SK-N-MC (cell line): ENCODE measurements around the gene ACRV1.
"Not testable (repeated sequence)": the region's sequence is repeated elsewhere in the genome, so short reads cannot be mapped to it uniquely, and the experiment has no call there.

Experiments used
- DNase-seq: peaks from one replicate; pipeline ENCODE4 v3.0.0-alpha.2; 2011; ENCODE audit warnings: low read depth, low spot score
- H3K27ac ChIP-seq: fragments of 200-600 bp; sonication (generic); 2 replicates; pipeline ENCODE4 v1.5.1; 2016; ENCODE audit warnings: mixed run types
- H3K36me3 ChIP-seq: fragments of 200-600 bp; sonication (generic); 2 replicates; pipeline ENCODE4 v1.6.1; 2017; ENCODE audit warnings: antibody characterized with exemption, low read length, mixed read lengths; ENCODE audit not compliant: insufficient read depth
- H3K4me3 ChIP-seq: fragments of 200-600 bp; sonication (generic); 2 replicates; pipeline ENCODE4 v1.5.1; 2016
- H3K9ac ChIP-seq: fragments of 200-600 bp; sonication (generic); 2 replicates; pipeline ENCODE4 v1.8.0; 2017; ENCODE audit warnings: mixed run types, mixed read lengths; ENCODE audit not compliant: insufficient read length
- H3K9me3 ChIP-seq: fragments of 200-600 bp; sonication (generic); 2 replicates; pipeline ENCODE4 v1.6.1; 2017; ENCODE audit warnings: low read depth, mild to moderate bottlenecking, antibody characterized with exemption, low read length, moderate library complexity, mixed read lengths
- EZH2 ChIP-seq: fragments of 200-600 bp; sonication (generic); IDR thresholded peaks from one replicate; pipeline ENCODE4 v1.6.1; 2017; ENCODE audit warnings: antibody characterized with exemption
- FOXP2 ChIP-seq: optimal IDR thresholded peaks from 2 replicates; pipeline ENCODE3; 2011; ENCODE audit warnings: mild to moderate bottlenecking, moderate library complexity; ENCODE audit not compliant: insufficient read depth; ENCODE audit errors: extremely low read length, control extremely low read depth
- POLR2AphosphoS5 ChIP-seq: IDR thresholded peaks from 2 replicates; pipeline ENCODE4 v1.6.1; 2012; ENCODE audit warnings: mild to moderate bottlenecking, low read depth, low read length, borderline replicate concordance

The ACRV1 gene

GRCh38 chr11:125680747-125681146 lies at the start of gene ACRV1:
ACRV1 (minus strand) TSS chr11:125680847; CDS start chr11:125680780, 67 bp downstream.
- H3K36me3 ChIP-seq: peaks cover 22% of the 10 kb centered on the region
- DNase-seq: no peak
- no peak within 1 kb of the TSS for H3K4me3 ChIP-seq
- H3K9me3 ChIP-seq: no peaks in the 10 kb centered on the region
- TF ChIP-seq EZH2: no peak
- H3K9ac ChIP-seq: no peak within 1 kb of the TSS
- H3K27ac ChIP-seq: no peak within 1 kb of the TSS

- Histone ChIP-seq H3K9ac (no peak overlapping the region), H3K36me3 (no peaks in the 10 kb centered on the region), H3K4me3 (no peak overlapping the region), H3K9me3 (no peaks in the 10 kb centered on the region), H3K27ac (no peak overlapping the region)
- DNase-seq: no peak
- no peak for TF ChIP-seq FOXP2
- no peak for TF ChIP-seq POLR2AphosphoS5
- no peak for TF ChIP-seq EZH2
These were observed 48.3 kb upstream of the ACRV1 start for GRCh38 chr11:125728969-125729368.

DNA sequence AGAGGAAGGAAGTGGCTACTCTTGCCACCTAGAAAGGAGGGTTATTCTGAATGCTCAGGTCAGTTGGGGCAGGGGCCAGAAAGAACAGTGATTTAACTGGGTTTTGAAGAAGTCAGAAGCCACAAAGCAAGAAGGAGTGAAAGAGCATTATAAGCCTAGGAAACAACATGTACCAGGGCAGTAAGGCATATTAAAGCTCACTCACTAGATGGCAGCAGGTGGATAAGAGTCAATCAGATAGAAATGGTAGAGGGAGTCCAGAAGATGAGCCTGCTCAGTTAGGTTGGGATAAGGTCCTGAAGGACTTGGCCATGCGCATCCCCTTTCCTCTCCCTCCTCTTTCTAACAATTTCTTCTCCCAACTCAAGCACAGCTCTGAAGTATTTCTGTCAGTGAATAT lies 43.5 kb upstream of the ACRV1 start:
- no peak for DNase-seq
- H3K27ac ChIP-seq: no peak overlapping the region

DNA sequence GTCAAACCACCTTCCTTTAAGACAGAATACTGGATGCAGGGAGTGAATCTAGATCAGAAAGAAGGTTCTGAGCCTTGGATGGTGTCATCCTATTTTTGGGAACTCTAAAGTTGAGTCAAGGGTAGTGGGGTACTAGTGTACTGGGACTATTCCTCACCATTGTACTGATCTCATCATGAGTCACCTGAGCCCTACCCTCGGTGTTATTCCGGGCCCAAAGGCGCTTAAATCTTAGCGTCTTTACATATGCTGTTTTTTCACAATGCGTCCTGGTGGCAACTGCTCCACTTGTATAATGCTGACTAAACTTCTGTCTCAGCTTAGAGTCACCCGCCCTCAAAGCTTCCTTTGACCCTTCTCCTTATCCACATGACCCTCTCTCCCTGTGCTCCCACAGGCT lies 40.1 kb upstream of the ACRV1 start:
- TF ChIP-seq EZH2 (no peak), POLR2AphosphoS5 (no peak), FOXP2 (no peak)
- Histone ChIP-seq H3K9me3 (no peaks in the 10 kb centered on the region), H3K4me3 (no peak overlapping the region), H3K9ac (no peak overlapping the region), H3K36me3 (no peaks in the 10 kb centered on the region), H3K27ac (no peak overlapping the region)
- no peak for DNase-seq

More for the DNA sequence above, 43.5 kb upstream of the ACRV1 start:
- H3K36me3 ChIP-seq: no peaks in the 10 kb centered on the region
- no peaks in the 10 kb centered on the region for H3K9me3 ChIP-seq
- TF ChIP-seq EZH2 (no peak), POLR2AphosphoS5 (no peak), FOXP2 (no peak)
- no peak overlapping the region for H3K9ac ChIP-seq
- H3K4me3 ChIP-seq: no peak overlapping the region

DNA sequence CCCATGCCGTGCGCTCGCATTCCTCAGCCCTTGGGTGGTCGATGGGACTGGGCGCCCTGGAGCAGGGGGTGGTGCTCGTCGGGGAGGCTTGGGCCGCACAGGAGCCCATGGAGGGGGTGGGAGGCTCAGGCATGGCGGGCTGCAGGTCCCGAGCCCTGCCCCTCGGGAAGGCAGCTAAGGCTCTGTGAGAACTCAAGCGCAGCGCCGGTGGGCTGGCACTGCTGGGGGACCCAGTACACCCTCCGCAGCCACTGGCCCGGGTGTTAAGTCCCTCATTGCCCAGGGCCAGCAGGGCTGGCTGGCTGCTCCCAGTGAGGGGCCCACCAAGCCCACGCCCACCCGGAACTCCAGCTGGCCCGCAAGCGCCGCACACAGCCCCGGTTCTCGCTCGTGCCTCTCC lies 24.0 kb upstream of the ACRV1 start:
- DNase-seq, H3K27ac ChIP-seq, H3K9me3 ChIP-seq, H3K36me3 ChIP-seq, H3K4me3 ChIP-seq, H3K9ac ChIP-seq: not testable (repeated sequence)

- Histone ChIP-seq H3K9ac (no peak overlapping the region), H3K36me3 (no peaks in the 10 kb centered on the region)
- DNase-seq: no peak
These were observed 21.4 kb upstream of the ACRV1 start for GRCh38 chr11:125701858-125702621.

DNA sequence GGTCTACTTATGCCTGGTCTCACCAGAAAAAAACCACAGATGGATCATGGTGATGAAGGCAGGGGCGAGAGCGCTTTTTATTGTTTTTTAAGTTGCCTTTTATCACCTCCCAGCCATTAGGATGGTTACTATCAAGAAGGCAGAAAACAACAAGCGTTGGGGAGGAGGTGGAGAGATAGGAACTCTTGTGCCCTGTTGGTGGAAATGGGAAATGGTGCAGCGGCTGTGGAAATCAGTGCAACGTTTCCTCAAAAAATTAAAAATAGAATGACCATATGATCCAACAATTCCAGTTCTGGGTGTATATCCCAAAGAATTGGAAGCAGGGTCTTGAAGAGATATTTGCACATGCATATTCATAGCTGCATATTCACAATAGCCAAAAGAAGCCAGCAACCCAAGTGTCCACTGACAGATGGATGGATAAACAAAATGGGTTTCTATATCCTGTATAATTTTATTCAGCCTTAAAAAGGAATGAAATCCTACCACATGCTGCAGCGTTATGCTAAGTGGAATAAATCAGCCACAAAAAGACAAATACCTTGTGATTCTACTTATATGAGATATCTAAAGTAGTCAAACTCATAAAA lies 20.5 kb upstream of the ACRV1 start:
- Histone ChIP-seq H3K9me3 (no peaks in the 10 kb centered on the region), H3K36me3 (no peaks in the 10 kb centered on the region), H3K4me3 (no peak overlapping the region), H3K9ac (no peak overlapping the region), H3K27ac (no peak overlapping the region)
- no peak for DNase-seq
- TF ChIP-seq POLR2AphosphoS5: no peak
- no peak for TF ChIP-seq EZH2
- TF ChIP-seq FOXP2: no peak

More at GRCh38 chr11:125701858-125702621, 21.4 kb upstream of the ACRV1 start:
- TF ChIP-seq FOXP2 (no peak), POLR2AphosphoS5 (no peak), EZH2 (no peak)
- Histone ChIP-seq H3K9me3 (no peaks in the 10 kb centered on the region), H3K4me3 (no peak overlapping the region), H3K27ac (no peak overlapping the region)

DNA sequence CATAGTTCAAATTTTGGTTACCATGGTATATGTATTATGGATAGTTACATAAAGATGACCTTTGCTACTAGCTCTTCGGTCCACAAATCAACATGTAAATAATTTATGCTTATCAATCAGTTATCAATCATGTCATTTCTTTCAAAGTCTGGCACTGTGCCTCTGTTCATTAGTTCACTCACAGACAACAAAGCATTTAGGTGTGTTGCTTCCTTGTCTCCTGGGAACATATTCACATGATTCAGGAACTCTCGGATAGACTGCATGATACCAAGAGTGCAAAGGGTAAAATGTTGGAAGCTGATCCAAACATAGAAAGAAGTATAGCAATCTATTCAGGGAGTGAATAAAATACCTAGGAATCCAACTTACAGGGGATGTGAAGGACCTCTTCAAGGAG lies 14.3 kb upstream of the ACRV1 start:
- Histone ChIP-seq H3K36me3 (no peaks in the 10 kb centered on the region), H3K9me3 (no peaks in the 10 kb centered on the region), H3K4me3 (no peak overlapping the region), H3K27ac (no peak overlapping the region), H3K9ac (no peak overlapping the region)
- DNase-seq: no peak
- TF ChIP-seq POLR2AphosphoS5 (no peak), EZH2 (no peak), FOXP2 (no peak)

DNA sequence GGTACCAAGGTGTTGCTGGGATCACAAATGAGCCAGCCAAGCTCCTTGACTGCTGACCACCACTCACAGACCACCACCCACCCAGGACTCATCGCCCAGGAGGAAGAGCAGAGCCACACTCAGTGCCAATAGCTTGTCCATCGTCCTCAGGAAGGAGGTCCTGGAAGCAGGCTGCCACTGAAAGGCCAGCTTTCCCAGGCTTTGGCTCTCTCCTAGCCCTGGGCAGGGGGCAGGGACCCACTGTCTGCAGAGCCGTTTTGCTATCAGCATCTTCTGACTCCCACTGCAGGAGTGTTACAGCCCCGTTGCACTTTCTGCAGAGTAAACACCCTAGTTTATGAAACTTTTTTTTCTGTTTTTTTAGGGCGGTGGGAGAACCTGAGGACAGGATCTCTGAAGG lies 12.2 kb upstream of the ACRV1 start:
- TF ChIP-seq FOXP2: no peak
- no peak for TF ChIP-seq EZH2
- no peak for TF ChIP-seq POLR2AphosphoS5
- DNase-seq: no peak

More for the DNA sequence above, 12.2 kb upstream of the ACRV1 start:
- Histone ChIP-seq H3K36me3 (no peaks in the 10 kb centered on the region), H3K9me3 (no peaks in the 10 kb centered on the region), H3K9ac (no peak overlapping the region), H3K27ac (no peak overlapping the region), H3K4me3 (no peak overlapping the region)
